HG02884 (cell line): ENCODE data around the gene KIF17.
A peak's percentile ranks its signal among the peaks of the same experiment; 100 is the strongest.

ENCODE experiments used
- ATAC-seq: cut with Tn5 transposase; IDR thresholded peaks from one replicate; pipeline ENCODE4 v1.9.1; 2021; ENCODE audit warnings: mild to moderate bottlenecking, moderate library complexity; ENCODE audit not compliant: unreplicated experiment

Gene KIF17

DNA sequence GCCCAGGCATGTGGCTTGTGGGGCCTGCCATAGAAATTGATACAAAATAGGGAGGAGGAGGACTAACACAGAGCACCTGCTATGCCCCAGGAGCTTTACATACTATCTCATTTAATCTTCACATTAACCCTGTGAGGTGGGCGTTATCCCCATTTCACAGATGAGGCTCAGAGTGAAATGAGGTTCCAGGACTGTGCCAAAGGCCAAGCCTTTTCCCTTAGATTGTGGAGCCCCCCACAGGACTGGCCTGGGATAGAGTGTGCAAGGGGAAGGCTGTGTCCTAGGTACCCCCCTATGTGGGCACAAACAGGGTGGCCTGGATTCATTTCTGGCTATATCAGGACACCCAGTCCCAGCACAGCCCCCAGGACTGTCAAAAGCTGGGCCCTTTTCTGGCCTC lies 54.4 kb downstream of the KIF17 start:
- ATAC-seq, result no peak

DNA sequence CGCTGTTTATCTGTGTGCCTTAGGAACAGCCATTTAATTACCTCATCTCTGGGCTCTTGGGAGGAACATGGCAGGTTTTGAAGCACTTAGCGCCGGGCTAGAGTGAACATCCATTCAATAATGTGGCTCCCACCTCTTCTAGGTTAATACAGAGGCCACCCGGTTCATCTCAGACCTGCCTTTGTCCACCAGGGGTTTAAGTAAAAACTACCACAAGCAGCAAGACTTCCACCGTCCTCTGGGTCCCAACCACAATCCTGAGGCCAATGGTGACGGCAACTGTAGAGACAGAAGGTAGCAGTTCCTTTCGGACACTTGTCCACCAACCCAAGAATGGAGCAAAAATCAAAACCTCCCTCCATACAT lies 55.7 kb downstream of the KIF17 start:
- no peak for ATAC-seq

DNA sequence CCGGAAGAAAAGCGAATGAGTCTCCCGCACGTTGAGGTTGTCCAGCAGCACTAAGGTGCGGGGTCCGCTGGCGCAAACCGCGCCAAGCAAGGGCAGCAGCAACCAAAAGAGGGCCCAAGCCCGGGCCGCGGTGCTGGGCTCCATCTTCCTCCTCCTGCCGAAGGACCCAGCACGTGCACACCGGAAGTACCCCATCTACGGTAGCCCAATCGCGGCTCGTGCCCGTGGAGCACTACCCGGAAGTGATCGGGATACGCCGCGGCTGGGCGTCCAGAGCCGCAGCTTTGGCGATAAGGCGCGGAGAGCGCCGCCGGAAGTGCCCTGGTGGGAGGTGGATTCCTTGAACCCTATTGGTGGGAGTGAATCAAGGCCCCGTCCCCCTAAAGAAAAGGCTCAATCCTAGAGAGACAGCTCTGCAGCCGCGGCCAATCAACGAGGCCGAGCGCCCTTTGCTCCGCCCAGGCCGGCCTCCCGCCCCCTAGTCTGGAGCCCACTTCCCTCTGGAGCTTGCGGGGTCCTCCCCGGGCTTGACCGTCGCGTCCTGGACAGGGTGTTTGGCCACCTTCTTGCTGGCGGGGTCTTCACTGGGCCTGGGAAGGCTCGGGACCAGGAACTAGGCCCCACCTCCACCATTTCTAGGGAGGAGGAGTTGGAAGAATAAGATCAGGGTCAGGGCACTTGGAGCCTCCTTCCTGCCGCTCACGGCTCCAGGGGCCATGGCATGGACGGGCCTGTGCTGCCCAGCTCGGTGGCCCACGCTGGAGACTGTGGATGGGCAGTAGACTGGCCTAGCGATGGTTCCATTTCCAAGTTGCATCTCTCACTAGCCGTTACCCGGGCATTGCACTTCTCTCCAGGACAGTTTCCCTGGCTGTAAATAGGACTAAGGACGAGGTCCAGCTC lies 56.3 kb downstream of the KIF17 start, which contains the start of gene DDOST:
DDOST (minus strand) TSS at position 163 of the 903 bp plus-strand sequence; CDS start at position 144, 19 bp downstream.
- ATAC-seq, result peak; percentile 94

DNA sequence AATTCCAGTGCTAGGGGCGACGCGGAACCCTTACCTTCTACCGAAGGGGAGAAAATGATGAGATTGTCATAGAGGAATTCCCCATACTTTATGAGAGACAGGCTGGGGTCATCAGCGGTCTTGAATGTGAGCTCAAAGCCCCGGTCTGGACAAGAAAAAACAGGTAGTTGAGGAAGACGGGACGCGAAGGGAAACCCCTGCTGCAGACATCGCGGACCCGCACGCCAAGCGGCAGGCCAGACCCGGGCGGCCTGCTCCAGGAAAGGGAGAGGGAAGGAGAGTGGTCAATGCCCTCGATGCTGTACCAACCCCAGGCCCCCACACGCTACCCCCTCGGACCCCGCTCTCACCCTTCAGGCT lies 57.0 kb downstream of the KIF17 start:
- ATAC-seq, result peak; percentile 2

DNA sequence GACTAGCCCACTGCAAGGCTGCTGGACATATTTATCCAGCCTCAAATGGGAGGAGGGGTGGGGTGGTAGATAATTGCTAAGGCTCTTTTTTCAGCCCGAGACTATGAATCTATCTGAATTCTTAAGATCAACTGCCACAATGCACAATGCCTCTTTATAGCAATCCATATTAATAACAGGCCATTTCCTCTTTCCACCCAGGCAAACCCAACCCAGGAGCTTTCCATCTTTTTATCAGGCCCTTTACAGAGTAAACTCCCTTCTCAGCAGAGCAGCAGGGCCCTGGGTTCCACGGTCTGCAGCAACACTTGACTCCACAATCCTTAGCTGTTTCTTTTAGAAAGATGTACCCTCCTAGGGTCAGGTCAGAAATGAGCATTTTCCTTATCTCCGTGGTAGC lies 57.4 kb downstream of the KIF17 start:
- ATAC-seq, result no peak

DNA sequence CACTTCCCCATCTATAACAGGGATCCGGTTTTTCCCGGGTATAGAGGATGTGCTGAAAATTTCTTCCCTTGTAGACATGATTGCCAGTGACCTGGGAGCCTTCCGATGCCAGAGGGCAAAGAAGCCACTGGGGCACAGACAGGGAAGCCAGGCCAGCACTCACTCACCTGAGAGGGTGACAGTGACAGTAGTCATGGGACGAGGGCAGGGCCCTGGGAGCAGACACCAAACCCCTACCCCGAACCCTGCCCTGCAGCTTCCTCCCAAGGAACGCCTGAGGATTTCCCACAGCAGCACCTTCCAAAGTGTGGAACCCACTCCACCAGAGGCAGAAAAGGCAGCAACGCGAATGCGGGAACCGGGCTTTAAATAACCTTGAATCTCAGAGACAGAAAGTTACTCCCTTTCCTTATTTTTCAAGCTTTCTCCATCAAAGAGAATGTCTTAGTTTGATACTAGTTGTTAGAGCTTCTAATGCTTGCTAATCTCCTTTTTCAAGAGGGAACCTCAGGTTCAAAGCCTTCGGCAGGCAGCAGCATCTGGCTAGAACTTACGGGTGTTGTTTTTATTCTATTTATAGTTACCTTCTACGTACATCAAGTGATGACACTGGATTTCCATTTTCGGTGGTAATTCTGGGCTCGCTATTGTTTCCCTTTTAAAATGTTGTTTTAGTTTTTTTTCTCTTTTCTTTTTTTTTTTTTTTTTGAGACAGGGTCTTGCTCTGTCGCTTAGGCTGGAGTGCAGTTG lies 59.5 kb downstream of the KIF17 start:
- no peak for ATAC-seq

DNA sequence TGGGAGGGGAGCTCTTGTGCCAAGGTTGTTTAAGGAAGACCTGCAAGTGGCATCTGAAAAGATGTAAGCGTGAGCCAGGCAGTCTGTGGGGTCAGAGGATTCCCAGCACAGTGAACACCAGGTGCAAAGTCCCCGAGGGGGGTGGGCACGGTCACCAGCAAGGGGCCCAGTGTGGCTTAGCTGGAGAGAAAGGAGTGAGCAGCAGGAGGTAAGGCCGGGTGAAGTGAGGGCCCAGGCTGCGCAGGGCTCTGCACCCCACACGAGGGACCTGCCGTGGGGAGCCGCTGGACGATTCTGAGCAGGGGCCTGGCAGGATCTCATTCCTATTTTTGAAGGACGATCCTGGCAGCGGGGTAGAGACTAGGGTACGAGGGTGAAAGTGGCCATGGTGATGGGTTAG lies 60.8 kb downstream of the KIF17 start:
- ATAC-seq, result no peak

DNA sequence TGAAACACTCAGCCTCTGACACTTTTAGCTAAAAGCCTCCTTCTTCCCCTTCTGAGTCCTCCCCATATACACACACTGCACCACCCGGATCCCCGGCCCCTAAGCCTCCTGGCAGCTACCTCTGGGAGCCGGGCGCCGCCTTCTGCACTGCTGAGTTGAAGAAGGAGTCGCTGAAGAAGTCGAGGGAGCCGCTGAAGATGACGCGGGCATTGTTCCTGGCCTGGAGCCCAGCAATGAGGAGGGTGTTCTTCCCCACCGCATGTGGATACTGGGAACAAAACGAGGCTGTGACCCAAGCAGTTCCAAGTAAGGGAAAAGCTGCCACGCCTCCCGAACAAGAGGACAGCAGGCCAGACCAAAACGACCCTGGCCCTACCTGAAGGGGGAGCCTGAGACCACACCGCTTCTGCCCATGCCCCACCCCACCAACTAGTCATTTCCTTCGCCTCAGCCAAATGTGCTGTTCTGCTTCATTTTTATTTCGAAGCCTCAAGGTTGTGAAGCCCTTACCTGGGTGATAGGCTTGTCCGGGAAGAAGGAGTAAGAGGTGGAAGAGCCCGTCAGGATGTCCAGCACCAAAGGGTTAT lies 63.6 kb downstream of the KIF17 start:
- ATAC-seq, result no peak

DNA sequence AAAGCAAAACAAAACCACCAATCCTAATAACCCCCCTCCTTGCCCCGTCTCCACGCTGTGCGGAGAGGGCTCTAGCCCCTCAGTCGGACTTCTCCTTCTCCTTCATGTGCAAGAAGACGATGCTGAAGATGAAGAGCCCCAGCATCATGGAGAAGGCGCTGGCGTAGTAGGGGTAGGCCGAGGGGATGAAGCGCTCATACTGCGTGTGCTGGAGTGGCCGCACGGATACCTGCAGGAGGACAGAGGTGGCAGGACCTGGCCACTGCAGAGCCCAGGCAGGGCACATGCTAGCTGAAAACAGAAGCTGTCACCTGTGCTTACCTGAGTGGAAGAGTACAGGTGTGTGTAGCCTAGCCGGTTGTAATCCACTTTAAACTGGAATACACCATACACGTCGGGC lies 65.5 kb downstream of the KIF17 start:
- ATAC-seq, result no peak

DNA sequence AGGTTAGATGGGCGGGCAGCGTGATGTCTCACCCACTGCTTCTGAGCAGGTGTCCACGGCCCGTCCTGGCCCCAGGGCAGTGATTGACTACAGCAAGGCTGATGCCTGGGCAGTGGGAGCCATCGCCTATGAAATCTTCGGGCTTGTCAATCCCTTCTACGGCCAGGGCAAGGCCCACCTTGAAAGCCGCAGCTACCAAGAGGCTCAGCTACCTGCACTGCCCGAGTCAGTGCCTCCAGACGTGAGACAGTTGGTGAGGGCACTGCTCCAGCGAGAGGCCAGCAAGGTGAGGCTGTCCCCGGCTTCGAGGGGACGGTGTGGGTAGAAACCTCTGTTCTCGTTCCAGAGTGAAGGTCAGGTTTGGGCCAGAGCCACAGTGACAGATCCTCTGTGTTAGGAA lies 68.9 kb downstream of the KIF17 start:
- ATAC-seq, result no peak

DNA sequence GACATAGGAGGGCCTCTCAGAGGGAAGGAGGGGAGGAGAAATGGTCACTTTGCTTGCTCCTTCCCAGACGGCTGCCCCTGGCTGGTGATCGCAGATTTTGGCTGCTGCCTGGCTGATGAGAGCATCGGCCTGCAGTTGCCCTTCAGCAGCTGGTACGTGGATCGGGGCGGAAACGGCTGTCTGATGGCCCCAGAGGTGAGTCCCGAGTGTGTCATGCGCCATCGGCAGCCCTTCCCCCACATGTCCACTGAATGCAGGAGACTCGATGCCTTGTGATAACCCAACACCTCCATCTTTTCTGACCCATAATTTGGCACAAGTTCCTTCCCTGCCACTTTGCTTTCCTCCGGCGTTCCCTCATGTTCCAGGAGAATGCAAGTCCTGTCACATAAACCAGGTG lies 69.4 kb downstream of the KIF17 start:
- ATAC-seq, result no peak

DNA sequence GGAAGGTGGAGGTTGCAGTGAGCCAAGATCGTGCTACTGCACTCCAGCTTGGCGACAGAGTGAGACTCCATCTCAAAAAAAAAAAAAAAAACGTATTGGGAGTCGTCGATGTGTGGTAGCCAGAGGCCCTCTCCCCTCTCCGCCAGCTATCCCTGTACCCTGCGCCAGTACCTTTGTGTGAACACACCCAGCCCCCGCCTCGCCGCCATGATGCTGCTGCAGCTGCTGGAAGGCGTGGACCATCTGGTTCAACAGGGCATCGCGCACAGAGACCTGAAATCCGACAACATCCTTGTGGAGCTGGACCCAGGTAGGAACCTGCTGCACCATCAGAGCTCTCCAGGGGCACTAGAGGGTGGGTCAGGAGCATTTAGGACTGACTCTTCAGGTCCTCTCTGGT lies 72.4 kb downstream of the KIF17 start:
- ATAC-seq, result no peak

DNA sequence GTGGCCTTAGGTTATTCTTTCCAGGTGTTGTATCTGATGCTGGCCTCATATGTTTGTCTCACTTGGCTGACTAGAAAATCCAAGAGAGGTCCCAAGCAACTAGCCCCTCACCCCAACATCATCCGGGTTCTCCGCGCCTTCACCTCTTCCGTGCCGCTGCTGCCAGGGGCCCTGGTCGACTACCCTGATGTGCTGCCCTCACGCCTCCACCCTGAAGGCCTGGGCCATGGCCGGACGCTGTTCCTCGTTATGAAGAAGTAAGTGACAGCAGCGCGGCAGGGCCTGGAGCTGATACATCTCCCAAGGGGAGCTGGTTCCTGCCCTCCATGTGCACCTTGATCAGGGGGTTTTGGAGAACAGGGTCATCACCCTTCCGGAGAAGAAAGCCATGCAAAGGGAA lies 73.4 kb downstream of the KIF17 start:
- ATAC-seq, result no peak

DNA sequence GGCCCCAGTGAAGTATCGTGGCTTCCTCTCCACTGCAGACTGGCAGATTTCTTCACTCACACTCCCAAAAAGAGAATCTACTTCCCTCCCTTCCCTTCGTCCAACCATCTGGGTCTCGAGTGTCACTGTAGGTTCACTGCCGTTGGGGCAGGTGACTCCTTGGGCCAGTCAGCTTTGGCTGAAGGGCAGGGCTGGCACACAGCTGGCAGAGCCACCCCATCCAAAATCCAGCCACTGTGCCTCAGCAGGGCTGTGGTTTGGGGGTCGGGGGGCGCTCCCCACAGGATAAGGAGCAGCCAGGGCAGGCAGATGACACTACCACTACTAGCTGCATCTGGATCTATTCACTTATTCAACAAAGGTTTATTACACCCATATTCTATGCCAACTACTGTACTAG lies 74.7 kb downstream of the KIF17 start:
- ATAC-seq, result no peak

DNA sequence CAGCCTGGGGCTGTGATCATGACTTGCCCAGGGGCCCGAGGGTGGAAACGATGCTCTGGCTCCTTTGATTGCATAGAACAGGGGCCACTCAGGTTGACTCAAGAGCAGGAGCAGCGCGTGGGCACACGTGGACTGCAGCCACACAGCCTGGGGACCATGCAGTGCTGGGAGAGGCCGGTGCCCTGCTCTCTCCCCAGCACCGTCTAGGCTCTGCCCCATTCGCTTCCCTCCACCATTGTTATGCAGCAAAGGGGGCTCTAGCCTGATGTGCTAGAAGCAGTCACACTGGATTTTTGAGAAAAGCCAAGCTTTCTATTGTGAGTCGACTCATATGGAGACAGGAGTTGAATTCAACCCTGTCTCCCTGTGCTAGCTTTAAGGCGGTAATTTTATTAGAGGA lies 75.8 kb downstream of the KIF17 start:
- no peak for ATAC-seq

DNA sequence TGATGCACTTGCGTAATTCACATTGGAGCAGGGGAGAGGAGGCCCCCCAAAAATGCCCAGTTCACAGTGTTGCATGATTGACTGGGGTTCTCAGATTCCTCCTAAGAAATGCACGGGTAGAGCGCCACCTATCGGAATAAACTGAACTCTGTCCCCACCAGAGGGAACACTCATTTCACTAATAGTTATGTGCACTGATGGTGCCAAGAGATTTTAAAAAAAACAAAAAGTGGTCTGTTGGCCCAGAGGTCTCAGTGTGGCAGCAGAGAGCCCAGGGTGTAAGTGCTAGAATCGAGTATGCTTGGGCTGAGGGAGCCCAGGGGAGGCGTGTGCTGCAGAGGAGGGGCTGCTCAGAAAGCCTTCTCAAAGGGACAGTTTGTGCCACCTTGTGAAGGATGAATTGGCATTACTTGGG lies 77.6 kb downstream of the KIF17 start:
- ATAC-seq, result no peak

DNA sequence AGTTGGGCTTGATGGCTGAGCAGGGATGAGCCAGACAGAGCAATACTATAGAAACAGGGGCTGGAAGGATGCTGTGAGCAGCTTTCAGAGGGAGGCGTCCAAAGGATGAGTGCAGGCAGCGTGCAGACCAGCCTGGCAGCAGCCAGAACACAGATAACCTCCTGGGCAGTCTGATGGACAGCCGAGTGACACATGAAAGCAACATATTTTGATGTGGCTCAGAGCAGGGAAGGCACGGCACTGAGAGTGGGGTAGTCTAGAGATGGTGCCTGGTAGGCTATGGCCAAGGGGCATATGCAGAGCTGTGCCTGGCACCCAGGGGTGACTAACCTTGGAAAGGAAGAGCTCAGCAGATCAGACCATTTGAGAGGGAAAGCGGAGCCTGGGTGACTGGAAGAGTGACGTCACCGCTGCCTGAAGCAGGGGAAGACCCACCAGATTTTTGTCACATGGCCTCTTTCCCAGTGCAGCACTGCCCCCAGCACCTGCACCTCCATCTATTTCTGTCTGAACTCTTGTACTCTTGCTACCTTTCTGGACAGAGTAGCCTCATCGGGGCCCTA lies 80.9 kb downstream of the KIF17 start:
- no peak for ATAC-seq

DNA sequence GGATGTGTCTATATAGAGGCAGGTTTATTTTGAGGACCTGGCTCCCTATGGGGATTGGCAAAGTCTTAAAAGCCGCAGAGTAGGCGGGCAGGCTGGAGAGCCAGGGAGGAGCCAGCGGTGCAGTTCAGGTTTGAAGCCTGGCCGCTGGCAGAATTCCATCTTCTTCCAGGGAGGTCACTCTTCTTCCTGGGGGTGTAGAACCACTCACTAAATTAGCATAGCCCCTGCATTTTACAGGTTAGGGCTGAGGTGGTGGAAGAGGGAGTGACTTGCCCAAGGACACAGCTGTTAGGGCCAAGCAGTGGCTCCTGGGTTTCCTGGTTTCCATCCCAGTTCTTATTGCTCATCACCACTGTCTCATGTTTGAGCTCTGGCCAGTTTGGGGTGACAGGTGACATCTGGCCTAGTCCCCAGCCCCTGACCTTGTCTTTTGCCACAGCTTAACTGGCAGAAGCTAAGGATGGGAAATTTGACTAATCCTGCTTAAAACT lies 83.2 kb downstream of the KIF17 start:
- no peak for ATAC-seq

DNA sequence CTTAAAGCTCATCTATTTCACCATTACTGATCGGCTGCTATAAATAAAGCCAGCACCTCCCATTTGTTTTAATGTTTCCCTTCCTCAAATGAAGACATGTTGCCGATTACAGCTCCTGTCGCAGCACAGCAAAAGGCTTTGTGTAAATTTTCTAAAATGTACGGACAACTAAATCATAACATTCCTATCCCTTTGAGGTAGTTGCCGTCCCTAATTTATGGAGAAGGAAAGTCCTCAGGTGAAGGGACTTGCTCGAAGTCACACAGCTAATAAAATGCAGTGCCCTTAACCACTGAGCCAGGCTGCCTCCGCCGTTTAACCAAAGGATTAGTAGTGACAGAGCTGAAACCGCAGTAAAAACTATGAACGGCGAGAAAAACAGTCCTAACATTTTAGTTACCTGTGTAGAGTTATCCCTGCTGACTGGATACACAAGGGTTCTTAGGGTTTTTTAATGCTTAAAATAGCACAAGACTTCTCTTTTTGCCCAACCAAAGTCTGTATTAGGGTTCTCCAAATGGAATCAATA lies 83.7 kb downstream of the KIF17 start:
- ATAC-seq, result no peak

DNA sequence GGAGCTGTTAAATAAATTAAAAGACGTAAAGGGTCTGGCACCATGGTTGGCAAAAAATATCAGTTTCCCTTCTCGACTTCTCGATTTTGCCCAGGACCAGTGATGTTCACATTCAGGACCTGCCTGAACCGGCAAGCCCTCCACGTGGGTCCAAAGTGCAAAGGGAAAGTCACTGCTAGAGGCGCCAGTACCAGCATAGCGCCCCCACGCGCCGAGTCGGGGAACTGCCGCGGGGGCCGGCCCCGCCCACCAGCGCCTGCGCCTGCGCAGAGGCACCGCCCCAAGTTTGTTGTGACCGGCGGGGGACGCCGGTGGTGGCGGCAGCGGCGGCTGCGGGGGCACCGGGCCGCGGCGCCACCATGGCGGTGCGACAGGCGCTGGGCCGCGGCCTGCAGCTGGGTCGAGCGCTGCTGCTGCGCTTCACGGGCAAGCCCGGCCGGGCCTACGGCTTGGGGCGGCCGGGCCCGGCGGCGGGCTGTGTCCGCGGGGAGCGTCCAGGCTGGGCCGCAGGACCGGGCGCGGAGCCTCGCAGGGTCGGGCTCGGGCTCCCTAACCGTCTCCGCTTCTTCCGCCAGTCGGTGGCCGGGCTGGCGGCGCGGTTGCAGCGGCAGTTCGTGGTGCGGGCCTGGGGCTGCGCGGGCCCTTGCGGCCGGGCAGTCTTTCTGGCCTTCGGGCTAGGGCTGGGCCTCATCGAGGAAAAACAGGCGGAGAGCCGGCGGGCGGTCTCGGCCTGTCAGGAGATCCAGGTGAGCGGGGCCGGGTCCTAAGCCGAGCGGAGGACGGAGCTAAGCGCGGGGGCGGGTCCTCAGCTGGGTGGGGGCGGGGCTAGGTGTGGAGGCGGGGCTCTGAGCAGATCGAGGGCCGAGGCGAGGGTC lies 84.4 kb downstream of the KIF17 start, which contains the start of gene PINK1:
PINK1 (plus strand) TSS at position 269 of the 875 bp plus-strand sequence; CDS start at position 360, 91 bp downstream.
- peak; percentile 45 for ATAC-seq
